HCT116 (cell line): ENCODE measurements around the gene UTP15. TPM values are rescaled to one million over a fixed set of nuclear protein-coding genes. Genes with fewer than 3 reads are reported as not detected.

Experiments
- ATAC-seq: fragments of 200-7000 bp; cut with Tn5 transposase; 2 replicates; pipeline ENCODE4 v1.9.1; 2020; ENCODE audit warnings: mild to moderate bottlenecking, moderate library complexity
- BruUV-seq: library from RNA; stranded (reverse); fragments of 400-500 nt; replicated peaks from 2 replicates; lab custom pipeline; 2021; lab: Mats Ljungman, UMichigan
- CTCF ChIA-PET: fragments of 300-600 bp; sonication (Branson Sonifier 250); formaldehyde crosslinking; loops from one replicate; lab custom pipeline; 2021; ENCODE audit warnings: antibody characterized with exemption; lab: Charles Lee
- POLR2A ChIA-PET: fragments of 300-600, 350-600 bp; sonication (Branson Sonifier 250); formaldehyde crosslinking; loops from one replicate; lab custom pipeline; 2021; ENCODE audit warnings: antibody characterized with exemption; lab: Charles Lee
- RAD21 ChIA-PET, 2 experiments: fragments of 300-600 bp; sonication (Branson Sonifier 250); formaldehyde crosslinking; loops; one replicate each; lab custom pipeline; 2023; ENCODE audit warnings: low total read pairs in 2 of 2; ENCODE audit not compliant: uncharacterized antibody in 2 of 2, unreplicated experiment in 2 of 2, low non-redundant PET in 1 of 2; lab: Charles Lee
- DNase-seq: peaks from one replicate; pipeline ENCODE4 v3.0.0-alpha.2; 2010; ENCODE audit warnings: low read depth, low spot score
- H2AFZ ChIP-seq: fragments of 200-600 bp; shearing (Covaris generic), sonication (generic); 2 replicates; pipeline ENCODE4 v1.6.1; 2017; ENCODE audit warnings: low read depth, mixed run types, mixed read lengths, antibody characterized with exemption, low read length; ENCODE audit not compliant: poor library complexity, severe bottlenecking
- H3K27ac ChIP-seq: 2 replicates; pipeline ENCODE4 v1.5.1; 2012; ENCODE audit warnings: low read depth, low read length
- H3K27me3 ChIP-seq: fragments of 200-600 bp; sonication (generic); 2 replicates; pipeline ENCODE4 v1.6.1; 2016; ENCODE audit warnings: mixed run types, low read length, mixed read lengths; ENCODE audit not compliant: insufficient read depth
- H3K36me3 ChIP-seq, 2 experiments: fragments of 200-500 bp in 1 of 2; fragments of 200-600 bp in 1 of 2; sonication (Bioruptor generic) in 1 of 2; sonication (generic) in 1 of 2; 2 replicates each; pipeline versions ENCODE4 v1.5.1 to v1.6.1; 2014 to 2016; ENCODE audit warnings: low read length in 2 of 2, inconsistent platforms in 1 of 2, mixed read lengths in 1 of 2, mixed run types in 1 of 2; ENCODE audit not compliant: insufficient read depth in 2 of 2, control insufficient read depth in 1 of 2
- H3K4me1 ChIP-seq, 2 experiments: fragments of 200-600 bp in 1 of 2; sonication (generic) in 1 of 2; 2 replicates each; pipeline versions ENCODE4 v1.5.1 to v1.6.1; 2012 to 2017; ENCODE audit warnings: low read length in 2 of 2, inconsistent platforms in 1 of 2, mild to moderate bottlenecking in 1 of 2, mixed read lengths in 1 of 2, mixed run types in 1 of 2, moderate library complexity in 1 of 2; ENCODE audit not compliant: insufficient read depth in 2 of 2, control insufficient read depth in 1 of 2
- H3K4me2 ChIP-seq: fragments of 200-600 bp; sonication (generic); 2 replicates; pipeline ENCODE4 v1.6.1; 2017; ENCODE audit warnings: mixed run types, low read length, mixed read lengths
- H3K4me3 ChIP-seq, 2 experiments: fragments of 200-600 bp in 1 of 2; sonication (generic) in 1 of 2; replicated peaks in 1 of 2; 2 replicates each; pipeline ENCODE4 v1.5.1; 2011 to 2016; ENCODE audit warnings: low read length in 2 of 2, control low read depth in 1 of 2, low read depth in 1 of 2, mild to moderate bottlenecking in 1 of 2, mixed read lengths in 1 of 2, mixed run types in 1 of 2
- H3K79me2 ChIP-seq: fragments of 200-600 bp; sonication (generic); 2 replicates; pipeline ENCODE4 v1.6.1; 2017; ENCODE audit warnings: mild to moderate bottlenecking, mixed run types, low read length, moderate library complexity, mixed read lengths; ENCODE audit not compliant: insufficient read depth
- H3K9ac ChIP-seq: fragments of 200-600 bp; sonication (generic); 2 replicates; pipeline ENCODE4 v1.6.1; 2016; ENCODE audit warnings: low read length, mixed read lengths
- H3K9me2 ChIP-seq: fragments of 200-600 bp; sonication (generic), shearing (Covaris generic); 2 replicates; pipeline ENCODE4 v1.6.1; 2017; ENCODE audit warnings: mixed run types, mild to moderate bottlenecking, moderate library complexity; ENCODE audit not compliant: insufficient read depth
- H3K9me3 ChIP-seq, 2 experiments: fragments of 200-500 bp in 1 of 2; fragments of 200-600 bp in 1 of 2; sonication (Bioruptor generic) in 1 of 2; sonication (generic) in 1 of 2; 2 replicates each; pipeline ENCODE4 v1.6.1; 2014 to 2017; ENCODE audit warnings: low read length in 2 of 2, mixed read lengths in 2 of 2, inconsistent platforms in 1 of 2, low read depth in 1 of 2, mild to moderate bottlenecking in 1 of 2, mixed run types in 1 of 2, moderate library complexity in 1 of 2; ENCODE audit not compliant: control insufficient read depth in 1 of 2, insufficient read depth in 1 of 2
- H4K20me1 ChIP-seq: fragments of 200-600 bp; sonication (generic), shearing (Covaris generic); 2 replicates; pipeline ENCODE4 v1.6.1; 2017; ENCODE audit warnings: mixed run types, mild to moderate bottlenecking, moderate library complexity; ENCODE audit not compliant: insufficient read depth
- CBX3 ChIP-seq: IDR thresholded peaks from 2 replicates; pipeline ENCODE4 v1.6.1; 2012; ENCODE audit warnings: low read depth
- CEBPB ChIP-seq: IDR thresholded peaks from 2 replicates; pipeline ENCODE4 v1.6.1; 2012; ENCODE audit warnings: low read depth
- EZH2 ChIP-seq: fragments of 200-600 bp; sonication (generic); IDR thresholded peaks from 2 replicates; pipeline ENCODE4 v1.6.1; 2017; ENCODE audit warnings: antibody characterized with exemption, mixed run types
- EZH2phosphoT487 ChIP-seq: fragments of 200-600 bp; IDR thresholded peaks from 2 replicates; pipeline ENCODE4 v1.6.1; 2018; ENCODE audit warnings: antibody characterized with exemption, borderline replicate concordance
- MAX ChIP-seq: IDR thresholded peaks from 2 replicates; pipeline ENCODE4 v1.6.1; 2012
- RAD21 ChIP-seq: IDR thresholded peaks from 2 replicates; pipeline ENCODE4 v1.6.1; 2012; ENCODE audit warnings: low read depth, mild to moderate bottlenecking
- TCF7L2 ChIP-seq: IDR thresholded peaks from 2 replicates; pipeline ENCODE4 v1.7.0; 2011; ENCODE audit warnings: borderline replicate concordance, inconsistent platforms; ENCODE audit not compliant: insufficient read depth, insufficient read length; ENCODE audit errors: extremely low read depth
- YY1 ChIP-seq: IDR thresholded peaks from 2 replicates; pipeline ENCODE4 v1.6.1; 2011; ENCODE audit warnings: low read length, low read depth, moderate library complexity, mild to moderate bottlenecking; ENCODE audit not compliant: insufficient replicate concordance; ENCODE audit errors: extremely low read depth
- ZFX ChIP-seq: fragments of 450-650 bp; IDR thresholded peaks from 2 replicates; pipeline ENCODE4 v1.6.1; 2017
- intact Hi-C: fragments of 100-400 bp; cut with micrococcal nuclease; formaldehyde crosslinking; loops from 2 replicates; pipeline ENCODE4 v1.10.0; 2022
- total RNA-seq: library from RNA; stranded (reverse); gene quantifications from one replicate; pipeline ENCODE4 v1.2.1, GENCODE V29; 2021; ENCODE audit not compliant: unreplicated experiment
- TF ChIP-seq, protein P1 (sequence below): IDR thresholded peaks from 2 replicates; pipeline ENCODE4 v1.6.1; 2012

Gene UTP15
- total RNA-seq, 1 experiment from 2014 or later = 39.3 TPM

DNA sequence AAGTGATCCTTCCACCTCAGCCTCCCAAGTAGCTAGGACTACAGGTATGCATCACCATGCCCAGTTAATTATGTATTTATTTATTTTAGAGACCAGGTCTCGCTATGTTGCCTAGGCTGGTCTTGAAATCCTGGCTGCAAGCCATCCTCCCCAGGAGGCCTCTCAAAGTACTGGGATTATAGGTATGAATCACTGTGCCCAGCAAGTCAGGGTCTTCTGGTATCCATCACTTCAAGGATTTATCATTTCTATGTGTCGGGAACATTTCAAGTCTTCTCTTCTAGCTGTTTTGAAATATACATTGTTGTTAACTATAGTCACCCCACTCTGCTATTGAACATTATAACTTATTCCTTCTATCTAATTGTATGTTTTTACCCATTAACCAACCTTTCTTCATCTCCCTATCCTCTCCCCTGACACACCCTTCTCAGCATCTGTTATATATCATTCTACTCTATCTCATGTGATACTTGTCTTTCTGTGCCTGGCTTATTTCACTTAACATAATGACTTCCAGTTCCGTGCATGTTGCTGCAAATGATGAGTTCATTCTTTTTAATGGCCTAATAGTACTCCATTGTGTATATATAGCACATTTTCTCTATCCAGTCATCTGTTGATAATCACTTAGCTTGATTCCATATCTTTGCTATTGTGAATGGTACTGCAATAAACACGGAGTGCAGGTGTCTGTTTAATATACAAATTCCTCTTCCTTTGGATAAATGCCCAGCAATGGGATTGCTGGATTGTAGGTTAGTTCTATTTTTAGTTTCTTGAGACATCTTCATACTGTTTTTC is 26.4 kb downstream of the UTP15 start:
- ATAC-seq (peak; percentile 38), DNase-seq (no peak)
- Histone ChIP-seq H3K27ac (no peak overlapping the region), H3K4me1 (no peaks in the 10 kb centered on the region), H3K4me3 (no peak overlapping the region), H2AFZ (no peak overlapping the region), H4K20me1 (no peaks in the 10 kb centered on the region), H3K4me2 (no peak overlapping the region), H3K9me3 (no peaks in the 10 kb centered on the region), H3K79me2 (no peaks in the 10 kb centered on the region), H3K9me2 (no peaks in the 10 kb centered on the region), H3K27me3 (no peaks in the 10 kb centered on the region), H3K36me3 (no peaks in the 10 kb centered on the region)
- ChIA-PET CTCF (interaction anchor here (0.5 to 6.6 kb wide), 13 partner anchors 32 to 1057 kb away, joined by 3 to 112 read pairs (median 4); partner anchors contain the start of gene BTF3), POLR2A (no interaction called here)
- intact Hi-C loops = loop anchor here (1.0 to 10.0 kb wide), 4 partner anchors 101 to 1057 kb away; no protein-coding TSS in a partner anchor
- TF ChIP-seq ZFX (no peak), EZH2 (no peak), YY1 (no peak), TCF7L2 (no peak), MAX (no peak), CEBPB (no peak)
- TF ChIP-seq, all 23 proteins: peak for 0
- RAD21 ChIA-PET = interaction anchor here (0.7 to 1.8 kb wide), 5 partner anchors 101 to 201 kb away, joined by 3 to 11 read pairs (median 6); no protein-coding TSS in a partner anchor
- H3K9ac ChIP-seq = no peak overlapping the region
- BruUV-seq = no TSS peak

GRCh38 chr5:73592551-73592950 is 27.0 kb downstream of the UTP15 start:
- ChIA-PET POLR2A (no interaction called here), CTCF (interaction anchor here (2.8 to 6.6 kb wide), 2 partner anchors 200 to 1057 kb away, joined by 11 to 112 read pairs; no protein-coding TSS in a partner anchor), RAD21 (no interaction called here)
- ATAC-seq (no peak), DNase-seq (no peak)
- TF ChIP-seq, protein P1, sequence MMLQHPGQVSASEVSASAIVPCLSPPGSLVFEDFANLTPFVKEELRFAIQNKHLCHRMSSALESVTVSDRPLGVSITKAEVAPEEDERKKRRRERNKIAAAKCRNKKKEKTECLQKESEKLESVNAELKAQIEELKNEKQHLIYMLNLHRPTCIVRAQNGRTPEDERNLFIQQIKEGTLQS = no peak
- TF ChIP-seq CBX3 (no peak), RAD21 (no peak), EZH2phosphoT487 (no peak)
- no peaks in the 10 kb centered on the region for H3K27me3 ChIP-seq
- no peaks in the 10 kb centered on the region for H3K9me3 ChIP-seq
- no peak overlapping the region for H3K4me2 ChIP-seq
- no peak overlapping the region for H3K9ac ChIP-seq
- no peaks in the 10 kb centered on the region for H3K79me2 ChIP-seq
- no peak overlapping the region for H3K27ac ChIP-seq
- H3K36me3 ChIP-seq = no peaks in the 10 kb centered on the region
- no peak overlapping the region for H3K4me3 ChIP-seq
- H2AFZ ChIP-seq = no peak overlapping the region
- H3K9me2 ChIP-seq = no peaks in the 10 kb centered on the region
- no peaks in the 10 kb centered on the region for H3K4me1 ChIP-seq
- H4K20me1 ChIP-seq = no peaks in the 10 kb centered on the region
- no TSS peak for BruUV-seq
- intact Hi-C loops = loop anchor here (10.0 kb wide), 1 partner anchor 312 kb away; no protein-coding TSS in a partner anchor
